ENCODE results near the gene MBLAC1. TPM values are rescaled to one million over a fixed set of nuclear protein-coding genes. Genes with fewer than 3 reads are reported as not detected.

The MBLAC1 gene
- total and polyA plus RNA-seq, 9 of the 15 experiments (the other 6 are each of a cell fraction or from before 2014, with no cell fraction given): 0.03 to 3.1 (median 0.52) TPM

GRCh38 chr7:100119072-100119969 is 7.4 kb upstream of the MBLAC1 start, which contains the start of the genes CNPY4 and TAF6:
TSS of gene CNPY4 (plus strand) at chr7:100119634. CDS start at chr7:100119745, 111 bp downstream.
TSS of gene TAF6 (minus strand) at chr7:100119358. CDS start at chr7:100114209, 5,149 bp downstream.
- Histone ChIP-seq H3K4me1 (replicated peaks in 1 of 2; ENCODE audit: control insufficient read depth in 2 of 2, insufficient read depth in 2 of 2, low read length in 2 of 2) (peaks cover 22 to 40% of the 10 kb centered on the region in 2 experiments), H3K79me2 (ENCODE audit: control insufficient read depth, insufficient read depth, low read length) (peaks cover 17% of the 10 kb centered on the region), H3K4me2 (ENCODE audit: insufficient read depth, low read length) (peak within 1 kb of the TSS; percentile 99), H3K9me3 (replicated peaks; ENCODE audit: control insufficient read depth, insufficient read depth, low read depth, low read length) (no peaks in the 10 kb centered on the region), H3K27me3 (ENCODE audit: control insufficient read depth in 2 of 2, insufficient read depth in 2 of 2, low read length in 2 of 2) (no peaks in the 10 kb centered on the region), H2AFZ (ENCODE audit: low read depth, low read length) (peak within 1 kb of the TSS; percentile 95), H3K4me3 (peak within 1 kb of the TSS; percentile 72), H3K9me1 (ENCODE audit: control insufficient read depth, insufficient read depth, low read length) (no peaks in the 10 kb centered on the region), H3K27ac (ENCODE audit: extremely low read depth, low read depth, low read length) (peak within 1 kb of the TSS; percentile 88), H3K36me3 (ENCODE audit: control insufficient read depth, insufficient read depth, low read length) (peaks cover 3% of the 10 kb centered on the region; the same call in 1 of the 3 replicates), H3K9ac (ENCODE audit: insufficient read depth in 1 of 2, low read depth in 2 of 2, low read length in 2 of 2) (peak within 1 kb of the TSS; percentile 86 to 88), H4K20me1 (replicated peaks; ENCODE audit: control insufficient read depth, insufficient read depth, low read length) (0 out of 2 replicates have a peak, but pooled peaks cover 4% of the 10 kb centered on the region)
- WGBS (ENCODE audit: insufficient coverage, low coverage, missing lambda C conversion rate): under 1% methylated on average over 49 of the region's 49 CpGs
- intact Hi-C loops (cut with micrococcal nuclease) (loop anchor here (1.0 to 2.0 kb wide), 2 partner anchors 19 to 37 kb away; partner anchors contain the start of genes AP4M1 and MCM7), in situ Hi-C loops (cut with MboI) (loop anchor here (10.0 kb wide), 1 partner anchor 1715 kb away; no protein-coding TSS in a partner anchor)
- FAIRE-seq (peak; percentile 93), ATAC-seq (peak; percentile 88), DNase-seq (ENCODE audit: extremely low read depth in 1 of 4, low spot score in 3 of 4) (peak; percentile 99 to 100 (median 99))
- ChIA-PET POLR2A (interaction anchor here (0.7 to 1.7 kb wide), 3 partner anchors 12 to 18 kb away, joined by 3 to 15 read pairs (median 3); partner anchors contain the start of genes AP4M1 and MCM7), CTCF (ENCODE audit: low intra/inter-chr PET ratio) (no interaction called here)
- no TSS peak for BruUV-seq (replicated peaks)
- TF ChIP-seq ZNF197 (CRISPR knock-in tag; IDR thresholded peaks at IDR 0.05; ENCODE audit: low read depth): no peak
- no peak for TF ChIP-seq BHLHE40 (IDR thresholded peaks at IDR 0.05; ENCODE audit: low read length)
- TF ChIP-seq ZNF24 (IDR thresholded peaks at IDR 0.05): no peak
- peak; percentile 72; the same call in 1 of the 2 replicates for TF ChIP-seq ETS1 (conservative IDR thresholded peaks at IDR 0.05; ENCODE audit: control insufficient read depth, low read depth, low read length)
- peak; percentile 85 for TF ChIP-seq NKRF (IDR thresholded peaks at IDR 0.05; ENCODE audit: borderline replicate concordance)
- no peak for TF ChIP-seq CBX2 (IDR thresholded peaks at IDR 0.05; ENCODE audit: insufficient read depth, low read length, poor library complexity, severe bottlenecking)
- TF ChIP-seq RERE (CRISPR knock-in tag; IDR thresholded peaks at IDR 0.05; ENCODE audit: borderline replicate concordance): no peak
- TF ChIP-seq ZNF75A (CRISPR knock-in tag; IDR thresholded peaks at IDR 0.05): no peak
- TF ChIP-seq MEF2D (tag; conservative IDR thresholded peaks at IDR 0.05; ENCODE audit: low read depth): no peak
- TF ChIP-seq BRD9 (IDR thresholded peaks at IDR 0.05; ENCODE audit: low read depth, partially characterized antibody): peak; percentile 22
- no peak for TF ChIP-seq SRSF3 (IDR thresholded peaks at IDR 0.05; ENCODE audit: insufficient read depth, low read length)
